Measurements from ENCODE around the gene TYW5.

DNA sequence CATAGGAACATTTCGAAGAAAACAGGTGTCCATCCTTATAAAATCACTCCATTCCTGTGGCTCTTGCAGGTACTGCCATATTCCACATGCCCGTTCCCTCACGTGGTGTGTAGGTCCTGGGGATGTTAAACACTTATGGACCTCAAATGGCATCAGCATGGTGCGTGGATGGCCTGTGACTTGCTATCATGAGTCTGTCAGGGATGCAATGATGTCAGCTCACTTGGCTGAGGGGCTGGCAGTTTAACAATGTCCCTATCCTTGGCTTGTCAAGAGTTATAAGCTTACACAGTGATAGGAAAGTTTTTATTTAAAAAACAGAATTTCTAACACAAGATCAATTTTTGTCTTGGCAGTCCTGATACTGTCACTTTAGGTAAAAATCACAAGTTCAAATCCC is 28.9 kb upstream of the TYW5 start:
- TF ChIP-seq, protein P1, sequence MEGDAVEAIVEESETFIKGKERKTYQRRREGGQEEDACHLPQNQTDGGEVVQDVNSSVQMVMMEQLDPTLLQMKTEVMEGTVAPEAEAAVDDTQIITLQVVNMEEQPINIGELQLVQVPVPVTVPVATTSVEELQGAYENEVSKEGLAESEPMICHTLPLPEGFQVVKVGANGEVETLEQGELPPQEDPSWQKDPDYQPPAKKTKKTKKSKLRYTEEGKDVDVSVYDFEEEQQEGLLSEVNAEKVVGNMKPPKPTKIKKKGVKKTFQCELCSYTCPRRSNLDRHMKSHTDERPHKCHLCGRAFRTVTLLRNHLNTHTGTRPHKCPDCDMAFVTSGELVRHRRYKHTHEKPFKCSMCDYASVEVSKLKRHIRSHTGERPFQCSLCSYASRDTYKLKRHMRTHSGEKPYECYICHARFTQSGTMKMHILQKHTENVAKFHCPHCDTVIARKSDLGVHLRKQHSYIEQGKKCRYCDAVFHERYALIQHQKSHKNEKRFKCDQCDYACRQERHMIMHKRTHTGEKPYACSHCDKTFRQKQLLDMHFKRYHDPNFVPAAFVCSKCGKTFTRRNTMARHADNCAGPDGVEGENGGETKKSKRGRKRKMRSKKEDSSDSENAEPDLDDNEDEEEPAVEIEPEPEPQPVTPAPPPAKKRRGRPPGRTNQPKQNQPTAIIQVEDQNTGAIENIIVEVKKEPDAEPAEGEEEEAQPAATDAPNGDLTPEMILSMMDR (IDR thresholded peaks at IDR 0.05): no peak
- no peak for TF ChIP-seq MXD4 (CRISPR knock-in tag; IDR thresholded peaks at IDR 0.05; ENCODE audit: borderline replicate concordance)
- no peak for TF ChIP-seq MLX (CRISPR knock-in tag; IDR thresholded peaks at IDR 0.05)
- no peak for TF ChIP-seq E2F1 (CRISPR knock-in tag; IDR thresholded peaks at IDR 0.05)
- TF ChIP-seq E2F4 (CRISPR knock-in tag; IDR thresholded peaks at IDR 0.05; ENCODE audit: borderline replicate concordance, low read depth): no peak
- TF ChIP-seq TCF7 (CRISPR knock-in tag; IDR thresholded peaks at IDR 0.05; ENCODE audit: low read depth): no peak
- no peak for TF ChIP-seq SP1 (CRISPR knock-in tag; conservative IDR thresholded peaks at IDR 0.05)
- no peak for TF ChIP-seq FOXJ3 (CRISPR knock-in tag; IDR thresholded peaks at IDR 0.05; ENCODE audit: borderline replicate concordance)
- TF ChIP-seq JUN (CRISPR knock-in tag; IDR thresholded peaks at IDR 0.05): no peak
- TF ChIP-seq ZNF138 (CRISPR knock-in tag; conservative IDR thresholded peaks at IDR 0.05): no peak
- TF ChIP-seq HMGXB4 (CRISPR knock-in tag; IDR thresholded peaks at IDR 0.05): no peak
- TF ChIP-seq USF1 (CRISPR knock-in tag; IDR thresholded peaks at IDR 0.05): no peak
- no peak for TF ChIP-seq ZNF423 (CRISPR knock-in tag; IDR thresholded peaks at IDR 0.05)
- no peak for TF ChIP-seq MAX (CRISPR knock-in tag; IDR thresholded peaks at IDR 0.05)

Measured in WTC11 (cell line).